Neural cell (in vitro differentiated cells): Measurements from ENCODE around the gene ROBO1. TPM values are rescaled to one million over a fixed set of nuclear protein-coding genes. Genes with fewer than 3 reads are reported as not detected.

Experiments
- H2AFZ ChIP-seq: fragments of 200-600, 300-800 bp; sonication (generic), shearing (Covaris generic); 2 replicates; pipeline ENCODE4 v1.6.0; 2014; ENCODE audit warnings: low read depth, mild to moderate bottlenecking, antibody characterized with exemption, low read length, moderate library complexity
- H3F3A ChIP-seq: fragments of 200-600 bp; shearing (Covaris generic); 2 replicates; pipeline ENCODE4 v1.6.1; 2016; ENCODE audit warnings: mild to moderate bottlenecking, moderate library complexity, mixed read lengths, antibody characterized with exemption, low read length; ENCODE audit not compliant: insufficient read depth, poor library complexity, severe bottlenecking
- H3K27ac ChIP-seq: fragments of 200-600, 300-800 bp; sonication (generic), shearing (Covaris generic); 2 replicates; pipeline ENCODE4 v1.5.1; 2014; ENCODE audit warnings: mild to moderate bottlenecking, low read length, moderate library complexity
- H3K27me3 ChIP-seq: fragments of 300-800, 200-600 bp; sonication (generic), shearing (Covaris generic); 2 replicates; pipeline ENCODE4 v1.6.0; 2014; ENCODE audit warnings: mild to moderate bottlenecking, low read depth, low read length, moderate library complexity; ENCODE audit not compliant: insufficient read depth
- H3K36me3 ChIP-seq: fragments of 300-800, 200-600 bp; sonication (generic), shearing (Covaris generic); 2 replicates; pipeline ENCODE4 v1.5.1; 2014; ENCODE audit warnings: mild to moderate bottlenecking, antibody characterized with exemption, low read length, moderate library complexity; ENCODE audit not compliant: insufficient read depth
- H3K4me2 ChIP-seq: fragments of 300-800, 200-600 bp; sonication (generic), shearing (Covaris generic); 2 replicates; pipeline ENCODE4 v1.6.0; 2014; ENCODE audit warnings: mild to moderate bottlenecking, low read length
- H3K4me3 ChIP-seq: fragments of 300-800, 200-600 bp; sonication (generic), shearing (Covaris generic); 2 replicates; pipeline ENCODE4 v1.5.1; 2014; ENCODE audit warnings: mild to moderate bottlenecking, low read length, moderate library complexity
- H3K79me2 ChIP-seq: fragments of 200-600 bp; shearing (Covaris generic); replicated peaks from 2 replicates; pipeline ENCODE4 v1.6.0; 2014; ENCODE audit warnings: mild to moderate bottlenecking, low read length, moderate library complexity; ENCODE audit not compliant: insufficient read depth
- H3K9ac ChIP-seq: fragments of 300-800, 200-600 bp; sonication (generic), shearing (Covaris generic); 2 replicates; pipeline ENCODE4 v1.6.1; 2016; ENCODE audit warnings: mild to moderate bottlenecking, low read length, mixed read lengths
- H3K9me2 ChIP-seq: fragments of 200-600 bp; shearing (Covaris generic); 2 replicates; pipeline ENCODE4 v1.6.1; 2016; ENCODE audit warnings: mild to moderate bottlenecking, low read length, mixed read lengths; ENCODE audit not compliant: insufficient read depth
- H3K9me3 ChIP-seq: fragments of 200-600, 300-800 bp; sonication (generic), shearing (Covaris generic); 2 replicates; pipeline ENCODE4 v1.6.1; 2016; ENCODE audit warnings: mild to moderate bottlenecking, mixed run types, low read length, moderate library complexity, mixed read lengths
- H4K20me1 ChIP-seq: fragments of 200-600 bp; shearing (Covaris generic); 2 replicates; pipeline ENCODE4 v1.6.1; 2016; ENCODE audit warnings: mild to moderate bottlenecking, mixed run types; ENCODE audit not compliant: insufficient read depth
- CTCF ChIP-seq: fragments of 450-650 bp; IDR thresholded peaks from 2 replicates; pipeline ENCODE4 v1.5.1; 2014; ENCODE audit warnings: antibody characterized with exemption, mild to moderate bottlenecking, moderate library complexity; ENCODE audit not compliant: poor library complexity, severe bottlenecking
- EP300 ChIP-seq: fragments of 450-650 bp; conservative IDR thresholded peaks from 2 replicates; pipeline ENCODE4 v1.6.1; 2014; ENCODE audit warnings: antibody characterized with exemption, mild to moderate bottlenecking, moderate library complexity; ENCODE audit not compliant: poor library complexity, severe bottlenecking
- EZH2 ChIP-seq: fragments of 200-600, 300-800 bp; shearing (Covaris generic), sonication (generic); IDR thresholded peaks from 2 replicates; pipeline ENCODE4 v1.6.1; 2014; ENCODE audit warnings: antibody characterized with exemption, low read length, borderline replicate concordance, mild to moderate bottlenecking; ENCODE audit not compliant: insufficient read depth, poor library complexity, severe bottlenecking
- MXI1 ChIP-seq: fragments of 450-650 bp; conservative IDR thresholded peaks from 2 replicates; pipeline ENCODE4 v1.6.1; 2014; ENCODE audit warnings: antibody characterized with exemption, mild to moderate bottlenecking; ENCODE audit not compliant: poor library complexity, severe bottlenecking
- POLR2AphosphoS5 ChIP-seq: IDR thresholded peaks from 2 replicates; pipeline ENCODE4 v1.6.1; 2012
- RAD21 ChIP-seq: fragments of 450-650 bp; conservative IDR thresholded peaks from 2 replicates; pipeline ENCODE4 v1.6.1; 2014; ENCODE audit warnings: antibody characterized with exemption, mild to moderate bottlenecking, moderate library complexity
- REST ChIP-seq: IDR thresholded peaks from 2 replicates; pipeline ENCODE4 v1.6.1; 2012; ENCODE audit warnings: borderline replicate concordance
- SMC3 ChIP-seq: fragments of 450-650 bp; conservative IDR thresholded peaks from 2 replicates; pipeline ENCODE4 v1.6.1; 2014; ENCODE audit warnings: antibody characterized with exemption, mild to moderate bottlenecking, moderate library complexity; ENCODE audit not compliant: poor library complexity
- TAF1 ChIP-seq: IDR thresholded peaks from 2 replicates; pipeline ENCODE4 v1.6.1; 2012; ENCODE audit warnings: low read depth
- polyA plus RNA-seq: library from polyadenylated mRNA; depleted of rRNA; stranded (reverse); fragments of >200 nt; gene quantifications from 2 replicates; pipeline ENCODE4 v1.2.3, GENCODE V29; 2014

ROBO1 gene
- polyA plus RNA-seq, 1 donor from 2014 or later = 183 TPM

- no peaks in the 10 kb centered on the region for H3K36me3 ChIP-seq
- no peaks in the 10 kb centered on the region for H3K9me3 ChIP-seq
- no peaks in the 10 kb centered on the region for H3F3A ChIP-seq
- no peak overlapping the region for H3K27ac ChIP-seq
- no peak overlapping the region for H2AFZ ChIP-seq
- H3K4me2 ChIP-seq = no peak overlapping the region
- H3K4me3 ChIP-seq = no peak overlapping the region
- no peaks in the 10 kb centered on the region for H3K27me3 ChIP-seq
- no peaks in the 10 kb centered on the region for H4K20me1 ChIP-seq
- H3K9me2 ChIP-seq = no peaks in the 10 kb centered on the region
- H3K79me2 ChIP-seq = peaks cover 88% of the 10 kb centered on the region
- TF ChIP-seq EZH2 (no peak), MXI1 (no peak)
- H3K9ac ChIP-seq = no peak overlapping the region
Measured at GRCh38 chr3:79001255-79001654, 766.5 kb downstream of the ROBO1 start.

DNA sequence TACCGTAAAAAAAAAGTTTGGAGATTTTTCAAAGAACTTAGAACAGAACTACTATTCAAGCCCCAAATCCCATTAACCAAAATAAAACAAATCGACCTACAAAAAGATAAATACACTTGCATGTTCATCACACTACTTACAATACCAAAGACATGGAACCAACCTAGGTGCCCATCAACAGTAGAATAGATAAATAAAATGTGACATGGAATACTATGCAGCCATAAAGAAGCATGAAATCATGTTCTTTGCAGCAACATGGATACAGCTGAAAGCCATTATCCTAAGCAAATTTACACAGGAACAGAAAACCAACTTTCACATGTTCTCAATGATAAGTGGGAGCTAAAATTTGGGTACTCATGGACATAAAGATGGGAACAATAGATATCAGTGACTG, 768.7 kb downstream of the ROBO1 start:
- Histone ChIP-seq H4K20me1 (no peaks in the 10 kb centered on the region), H3K4me2 (no peak overlapping the region), H3F3A (no peaks in the 10 kb centered on the region), H3K27ac (no peak overlapping the region), H3K27me3 (no peaks in the 10 kb centered on the region), H3K9me2 (no peaks in the 10 kb centered on the region), H3K9me3 (no peaks in the 10 kb centered on the region), H2AFZ (no peak overlapping the region), H3K4me3 (no peak overlapping the region), H3K9ac (no peak overlapping the region), H3K79me2 (peaks cover 76% of the 10 kb centered on the region), H3K36me3 (no peaks in the 10 kb centered on the region)
- no peak for TF ChIP-seq MXI1
- no peak for TF ChIP-seq POLR2AphosphoS5
- no peak for TF ChIP-seq SMC3

DNA sequence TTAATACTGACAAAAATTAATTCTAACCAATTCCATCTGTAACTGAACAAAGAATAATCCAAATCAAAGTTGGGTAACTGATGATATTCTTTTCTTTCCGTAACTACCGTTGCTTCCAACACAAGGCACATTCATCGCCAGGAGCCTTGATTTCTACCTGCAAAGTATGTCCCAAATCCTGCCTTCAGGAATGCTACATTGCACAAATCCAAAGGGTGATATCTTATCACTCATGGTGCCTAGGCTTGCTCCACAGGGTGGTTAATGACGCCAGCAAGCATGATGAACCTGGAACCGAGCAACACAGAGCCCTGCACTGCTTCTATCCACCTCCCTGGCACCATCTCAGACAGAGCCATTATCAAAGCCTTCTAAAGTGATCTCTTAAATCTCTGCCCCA, 772.7 kb downstream of the ROBO1 start:
- H3K36me3 ChIP-seq = no peaks in the 10 kb centered on the region
- H3K27ac ChIP-seq = no peak overlapping the region
- H3K4me2 ChIP-seq = no peak overlapping the region
- H3K9ac ChIP-seq = no peak overlapping the region
- H3K4me3 ChIP-seq = no peak overlapping the region
- H3K79me2 ChIP-seq = peaks cover 67% of the 10 kb centered on the region
- no peak overlapping the region for H2AFZ ChIP-seq
- no peaks in the 10 kb centered on the region for H4K20me1 ChIP-seq
- no peaks in the 10 kb centered on the region for H3K9me3 ChIP-seq
- no peaks in the 10 kb centered on the region for H3K27me3 ChIP-seq
- H3K9me2 ChIP-seq = no peaks in the 10 kb centered on the region
- no peaks in the 10 kb centered on the region for H3F3A ChIP-seq
- TF ChIP-seq MXI1 (no peak), EZH2 (no peak), RAD21 (no peak), EP300 (no peak), POLR2AphosphoS5 (no peak), TAF1 (no peak), SMC3 (no peak), REST (no peak), CTCF (no peak)
